Measurements from ENCODE around the gene NR1I3.

- no peak for TF ChIP-seq CTCF (IDR thresholded peaks at IDR 0.05)
- no peak for TF ChIP-seq EZH2 (IDR thresholded peaks at IDR 0.05)
- no peak for TF ChIP-seq EZH2phosphoT487 (IDR thresholded peaks at IDR 0.05)
Measured at GRCh38 chr1:161195171-161195570, 42.8 kb downstream of the NR1I3 start.

Data from neural progenitor cell (in vitro differentiated cells).